Keratinocyte (primary cell): Measurements from ENCODE around the gene NDUFB1. TPM values are rescaled to one million over a fixed set of nuclear protein-coding genes. Genes with fewer than 3 reads are reported as not detected.

Experiments used
- DNase-seq: peaks from one replicate; pipeline ENCODE4 v3.0.0-alpha.2; 2011; ENCODE audit warnings: low read depth, missing footprints, low spot score
- FAIRE-seq: peaks from 2 replicates; lab custom pipeline; 2011; peaks lifted over from hg19 to GRCh38; lab: Jason Lieb, UNC
- H2AFZ ChIP-seq: 2 replicates; pipeline ENCODE4 v1.6.0; 2012; ENCODE audit warnings: low read length, control low read depth, inconsistent platforms; ENCODE audit not compliant: control insufficient read depth
- H3K27ac ChIP-seq: 2 replicates; pipeline ENCODE4 v1.5.1; 2011; ENCODE audit warnings: low read length; ENCODE audit not compliant: control insufficient read depth, insufficient read depth
- H3K27me3 ChIP-seq: 3 replicates; pipeline ENCODE4 v1.6.0; 2011; ENCODE audit warnings: low read length; ENCODE audit not compliant: control insufficient read depth, insufficient read depth; ENCODE audit errors: extremely low read depth
- H3K36me3 ChIP-seq, 2 experiments: 2 replicates in 1 of 2; 3 replicates in 1 of 2; pipeline ENCODE4 v1.5.1; 2011; ENCODE audit warnings: low read length in 2 of 2, mild to moderate bottlenecking in 1 of 2; ENCODE audit not compliant: control insufficient read depth in 2 of 2, insufficient read depth in 2 of 2; ENCODE audit errors: extremely low read depth in 1 of 2
- H3K4me1 ChIP-seq: 3 replicates; pipeline ENCODE4 v1.5.1; 2011; ENCODE audit warnings: low read length; ENCODE audit not compliant: control insufficient read depth, insufficient read depth; ENCODE audit errors: extremely low read depth
- H3K4me2 ChIP-seq: 3 replicates; pipeline ENCODE4 v1.6.0; 2011; ENCODE audit warnings: low read depth, low read length; ENCODE audit not compliant: control insufficient read depth, insufficient read depth; ENCODE audit errors: extremely low read depth
- H3K4me3 ChIP-seq, 3 experiments: fragments of 200-600 bp in 1 of 3; sonication (generic) in 1 of 3; 2 replicates in 2 of 3; 3 replicates in 1 of 3; pipeline ENCODE4 v1.5.1; 2011 to 2016; ENCODE audit warnings: low read length in 3 of 3, mild to moderate bottlenecking in 3 of 3, control low read depth in 2 of 3, inconsistent platforms in 1 of 3, low read depth in 1 of 3, mixed read lengths in 1 of 3, mixed run types in 1 of 3, moderate library complexity in 1 of 3; ENCODE audit not compliant: control insufficient read depth in 2 of 3, insufficient read depth in 2 of 3; ENCODE audit errors: extremely low read depth in 1 of 3
- H3K79me2 ChIP-seq: 2 replicates; pipeline ENCODE4 v1.6.0; 2012; ENCODE audit warnings: low read length; ENCODE audit not compliant: control insufficient read depth, insufficient read depth
- H3K9ac ChIP-seq: 3 replicates; pipeline ENCODE4 v1.6.0; 2011; ENCODE audit warnings: low read length; ENCODE audit not compliant: control insufficient read depth, insufficient read depth; ENCODE audit errors: extremely low read depth
- H3K9me1 ChIP-seq: 3 replicates; pipeline ENCODE4 v1.6.0; 2011; ENCODE audit warnings: low read length; ENCODE audit not compliant: control insufficient read depth, insufficient read depth; ENCODE audit errors: extremely low read depth
- H3K9me3 ChIP-seq: 2 replicates; pipeline ENCODE4 v1.5.1; 2012; ENCODE audit warnings: low read depth, low read length; ENCODE audit not compliant: control insufficient read depth
- H4K20me1 ChIP-seq: 3 replicates; pipeline ENCODE4 v1.6.0; 2011; ENCODE audit warnings: low read length; ENCODE audit not compliant: control insufficient read depth, insufficient read depth; ENCODE audit errors: extremely low read depth
- EZH2 ChIP-seq: IDR thresholded peaks from one replicate; pipeline ENCODE4 v1.6.1; 2012; ENCODE audit warnings: inconsistent platforms, mild to moderate bottlenecking, low read length, moderate library complexity
- dilution Hi-C: fragments of 300-500 bp; cut with MboI; formaldehyde crosslinking; loops from one replicate; pipeline ENCODE4 v1.7.0; 2020; ENCODE audit warnings: low sequenced_read_pairs; ENCODE audit not compliant: extremely low pct_ligation_motif_present
- polyA plus RNA-seq, 5 experiments: library from polyadenylated mRNA; depleted of rRNA in 3 of 5; stranded (reverse) in 3 of 5; stranded (forward) in 1 of 5; unstranded in 1 of 5; fragments of >200 nt; gene quantifications; 1 replicate in 1 of 5; 2 replicates in 3 of 5; 3 replicates in 1 of 5; pipeline versions ENCODE4 v1.2.1 to v1.2.3, GENCODE V29; 2011 to 2012; ENCODE audit warnings: missing spikeins in 2 of 5, low read depth in 1 of 5, low replicate concordance in 1 of 5
- TF ChIP-seq, protein P1 (sequence below), 3 experiments: IDR thresholded peaks in 1 of 3; conservative IDR thresholded peaks in 1 of 3; optimal IDR thresholded peaks in 1 of 3; 2 replicates in 2 of 3; 3 replicates in 1 of 3; pipeline versions ENCODE3 to v1.5.1; 2011; ENCODE audit warnings: low read length in 3 of 3, mild to moderate bottlenecking in 3 of 3, moderate library complexity in 2 of 3, control low read depth in 1 of 3, inconsistent platforms in 1 of 3; ENCODE audit not compliant: insufficient read depth in 2 of 3; ENCODE audit errors: extremely low read depth in 1 of 3

The NDUFB1 gene
- polyA plus RNA-seq, 1 donor (not counting 4 experiments of a cell fraction or from before 2014, with no cell fraction given): 555 TPM

GRCh38 chr14:92106143-92106926, 15.2 kb downstream of the NDUFB1 start, which contains the start of gene ATXN3:
TSS of gene ATXN3 (minus strand) at chr14:92106582. CDS start at chr14:92106552, 30 bp downstream.
- TF ChIP-seq EZH2: no peak
- TF ChIP-seq, protein P1, sequence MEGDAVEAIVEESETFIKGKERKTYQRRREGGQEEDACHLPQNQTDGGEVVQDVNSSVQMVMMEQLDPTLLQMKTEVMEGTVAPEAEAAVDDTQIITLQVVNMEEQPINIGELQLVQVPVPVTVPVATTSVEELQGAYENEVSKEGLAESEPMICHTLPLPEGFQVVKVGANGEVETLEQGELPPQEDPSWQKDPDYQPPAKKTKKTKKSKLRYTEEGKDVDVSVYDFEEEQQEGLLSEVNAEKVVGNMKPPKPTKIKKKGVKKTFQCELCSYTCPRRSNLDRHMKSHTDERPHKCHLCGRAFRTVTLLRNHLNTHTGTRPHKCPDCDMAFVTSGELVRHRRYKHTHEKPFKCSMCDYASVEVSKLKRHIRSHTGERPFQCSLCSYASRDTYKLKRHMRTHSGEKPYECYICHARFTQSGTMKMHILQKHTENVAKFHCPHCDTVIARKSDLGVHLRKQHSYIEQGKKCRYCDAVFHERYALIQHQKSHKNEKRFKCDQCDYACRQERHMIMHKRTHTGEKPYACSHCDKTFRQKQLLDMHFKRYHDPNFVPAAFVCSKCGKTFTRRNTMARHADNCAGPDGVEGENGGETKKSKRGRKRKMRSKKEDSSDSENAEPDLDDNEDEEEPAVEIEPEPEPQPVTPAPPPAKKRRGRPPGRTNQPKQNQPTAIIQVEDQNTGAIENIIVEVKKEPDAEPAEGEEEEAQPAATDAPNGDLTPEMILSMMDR (optimal IDR thresholded peaks at IDR 0.05 in 1 of 3, IDR thresholded peaks at IDR 0.05 in 1 of 3, conservative IDR thresholded peaks at IDR 0.05 in 1 of 3; ENCODE audit: extremely low read depth in 1 of 3, insufficient read depth in 2 of 3, low read length in 3 of 3): peak; percentile 82 to 93 (median 87)
- H3K27ac ChIP-seq: peak within 1 kb of the TSS; percentile 93
- no peaks in the 10 kb centered on the region for H3K36me3 ChIP-seq
- FAIRE-seq: peak; percentile 43
- dilution Hi-C loops: no loop called here
- H3K9ac ChIP-seq: peak within 1 kb of the TSS; percentile 97
- no peaks in the 10 kb centered on the region for H3K9me1 ChIP-seq
- DNase-seq: peak; percentile 79
- H2AFZ ChIP-seq: peak within 1 kb of the TSS; percentile 99
- H3K4me2 ChIP-seq: peak within 1 kb of the TSS; percentile 97
- no peaks in the 10 kb centered on the region for H3K9me3 ChIP-seq
- H3K4me1 ChIP-seq: peaks cover 5% of the 10 kb centered on the region
- no peaks in the 10 kb centered on the region for H4K20me1 ChIP-seq
- H3K4me3 ChIP-seq: peak within 1 kb of the TSS; percentile 86 to 98 (median 95)
- H3K27me3 ChIP-seq: no peaks in the 10 kb centered on the region
- peaks cover 33% of the 10 kb centered on the region for H3K79me2 ChIP-seq

- dilution Hi-C loops: no loop called here
- H3K27me3 ChIP-seq: no peaks in the 10 kb centered on the region
- H4K20me1 ChIP-seq: no peaks in the 10 kb centered on the region
- no peaks in the 10 kb centered on the region for H3K36me3 ChIP-seq
- no peaks in the 10 kb centered on the region for H3K9me1 ChIP-seq
- H3K4me2 ChIP-seq: peak overlapping the region; percentile 97
- no peak for DNase-seq
- H3K4me3 ChIP-seq: peak overlapping the region; percentile 86 to 98 (median 95)
- peak overlapping the region; percentile 97 for H3K9ac ChIP-seq
- peak overlapping the region; percentile 93 for H3K27ac ChIP-seq
- H3K79me2 ChIP-seq: peaks cover 36% of the 10 kb centered on the region
- peak; percentile 9 for FAIRE-seq
- H3K4me1 ChIP-seq: peaks cover 5% of the 10 kb centered on the region
- TF ChIP-seq EZH2: no peak
- TF ChIP-seq, protein P1 (optimal IDR thresholded peaks at IDR 0.05 in 1 of 3, IDR thresholded peaks at IDR 0.05 in 1 of 3, conservative IDR thresholded peaks at IDR 0.05 in 1 of 3; ENCODE audit: extremely low read depth in 1 of 3, insufficient read depth in 2 of 3, low read length in 3 of 3): no peak
- no peaks in the 10 kb centered on the region for H3K9me3 ChIP-seq
- peak overlapping the region; percentile 99 for H2AFZ ChIP-seq
Measured at GRCh38 chr14:92105893-92106142, 15.7 kb downstream of the NDUFB1 start.
